GM23338 (cell line): ENCODE measurements around the gene RIC3.

Source experiments
- CREB1 ChIP-seq: fragments of 250-450 bp; sonication (Bioruptor Pico); IDR thresholded peaks from 2 replicates; pipeline ENCODE4 v1.5.0; 2020; ENCODE audit warnings: low read depth, mild to moderate bottlenecking, moderate library complexity
- EZH2 ChIP-seq: fragments of 200-600 bp; sonication (generic); IDR thresholded peaks from one replicate; pipeline ENCODE4 v1.8.0; 2017; ENCODE audit warnings: antibody characterized with exemption, mild to moderate bottlenecking, low read depth; ENCODE audit not compliant: unreplicated experiment
- EZH2phosphoT487 ChIP-seq: fragments of 200-600 bp; sonication (generic); IDR thresholded peaks from one replicate; pipeline ENCODE4 v1.8.1; 2018; ENCODE audit warnings: antibody characterized with exemption; ENCODE audit not compliant: unreplicated experiment
- JUNB ChIP-seq: IDR thresholded peaks from one replicate; pipeline ENCODE4 v1.6.1; 2016; ENCODE audit warnings: antibody characterized with exemption; ENCODE audit not compliant: unreplicated experiment
- POLR2AphosphoS5 ChIP-seq: IDR thresholded peaks from 2 replicates; pipeline ENCODE4 v1.6.1; 2016; ENCODE audit warnings: antibody characterized with exemption, low read depth
- TF ChIP-seq, protein P1 (sequence below), 2 experiments: fragments of 200-600 bp in 1 of 2; sonication (generic) in 1 of 2; conservative IDR thresholded peaks; 2 replicates each; pipeline versions ENCODE4 v1.5.1 to v1.6.1; 2016 to 2017; ENCODE audit warnings: antibody characterized with exemption in 2 of 2, low read depth in 2 of 2, mild to moderate bottlenecking in 2 of 2, moderate library complexity in 1 of 2
- TF ChIP-seq, protein P2 (sequence below): fragments of 250-450 bp; sonication (Bioruptor Pico); IDR thresholded peaks from 2 replicates; pipeline ENCODE4 v1.5.0; 2020; ENCODE audit warnings: mild to moderate bottlenecking, moderate library complexity
- TF ChIP-seq, protein P3 (sequence below): IDR thresholded peaks from one replicate; pipeline ENCODE4 v1.6.1; 2018; ENCODE audit warnings: antibody characterized with exemption; ENCODE audit not compliant: unreplicated experiment
- TF ChIP-seq, protein P4 (sequence below): IDR thresholded peaks from 2 replicates; pipeline ENCODE4 v1.6.1; 2016; ENCODE audit warnings: antibody characterized with exemption

DNA sequence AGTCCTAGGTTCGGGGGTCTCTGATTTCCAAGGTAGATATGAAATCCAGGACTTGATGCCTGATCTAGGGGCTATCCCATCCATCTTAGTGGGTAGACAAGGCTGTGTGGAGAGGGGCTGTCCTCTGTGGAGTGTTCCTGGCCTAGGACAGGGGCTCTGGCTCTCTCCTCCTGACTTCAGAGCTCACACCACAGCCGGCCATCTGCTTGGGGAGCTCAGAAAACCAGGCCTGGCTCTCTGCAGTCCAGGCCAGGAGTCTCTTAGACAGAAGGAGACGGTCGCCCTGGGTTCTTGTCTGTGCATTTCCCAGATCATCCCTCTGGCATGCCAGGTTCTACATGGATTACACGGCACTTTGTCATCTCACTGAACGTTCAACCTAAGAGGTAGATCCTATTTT is 69.9 kb downstream of the RIC3 start:
- TF ChIP-seq, protein P1, sequence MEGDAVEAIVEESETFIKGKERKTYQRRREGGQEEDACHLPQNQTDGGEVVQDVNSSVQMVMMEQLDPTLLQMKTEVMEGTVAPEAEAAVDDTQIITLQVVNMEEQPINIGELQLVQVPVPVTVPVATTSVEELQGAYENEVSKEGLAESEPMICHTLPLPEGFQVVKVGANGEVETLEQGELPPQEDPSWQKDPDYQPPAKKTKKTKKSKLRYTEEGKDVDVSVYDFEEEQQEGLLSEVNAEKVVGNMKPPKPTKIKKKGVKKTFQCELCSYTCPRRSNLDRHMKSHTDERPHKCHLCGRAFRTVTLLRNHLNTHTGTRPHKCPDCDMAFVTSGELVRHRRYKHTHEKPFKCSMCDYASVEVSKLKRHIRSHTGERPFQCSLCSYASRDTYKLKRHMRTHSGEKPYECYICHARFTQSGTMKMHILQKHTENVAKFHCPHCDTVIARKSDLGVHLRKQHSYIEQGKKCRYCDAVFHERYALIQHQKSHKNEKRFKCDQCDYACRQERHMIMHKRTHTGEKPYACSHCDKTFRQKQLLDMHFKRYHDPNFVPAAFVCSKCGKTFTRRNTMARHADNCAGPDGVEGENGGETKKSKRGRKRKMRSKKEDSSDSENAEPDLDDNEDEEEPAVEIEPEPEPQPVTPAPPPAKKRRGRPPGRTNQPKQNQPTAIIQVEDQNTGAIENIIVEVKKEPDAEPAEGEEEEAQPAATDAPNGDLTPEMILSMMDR (conservative IDR thresholded peaks at IDR 0.05; ENCODE audit: low read depth in 2 of 2), result no peak
- TF ChIP-seq, protein P2, sequence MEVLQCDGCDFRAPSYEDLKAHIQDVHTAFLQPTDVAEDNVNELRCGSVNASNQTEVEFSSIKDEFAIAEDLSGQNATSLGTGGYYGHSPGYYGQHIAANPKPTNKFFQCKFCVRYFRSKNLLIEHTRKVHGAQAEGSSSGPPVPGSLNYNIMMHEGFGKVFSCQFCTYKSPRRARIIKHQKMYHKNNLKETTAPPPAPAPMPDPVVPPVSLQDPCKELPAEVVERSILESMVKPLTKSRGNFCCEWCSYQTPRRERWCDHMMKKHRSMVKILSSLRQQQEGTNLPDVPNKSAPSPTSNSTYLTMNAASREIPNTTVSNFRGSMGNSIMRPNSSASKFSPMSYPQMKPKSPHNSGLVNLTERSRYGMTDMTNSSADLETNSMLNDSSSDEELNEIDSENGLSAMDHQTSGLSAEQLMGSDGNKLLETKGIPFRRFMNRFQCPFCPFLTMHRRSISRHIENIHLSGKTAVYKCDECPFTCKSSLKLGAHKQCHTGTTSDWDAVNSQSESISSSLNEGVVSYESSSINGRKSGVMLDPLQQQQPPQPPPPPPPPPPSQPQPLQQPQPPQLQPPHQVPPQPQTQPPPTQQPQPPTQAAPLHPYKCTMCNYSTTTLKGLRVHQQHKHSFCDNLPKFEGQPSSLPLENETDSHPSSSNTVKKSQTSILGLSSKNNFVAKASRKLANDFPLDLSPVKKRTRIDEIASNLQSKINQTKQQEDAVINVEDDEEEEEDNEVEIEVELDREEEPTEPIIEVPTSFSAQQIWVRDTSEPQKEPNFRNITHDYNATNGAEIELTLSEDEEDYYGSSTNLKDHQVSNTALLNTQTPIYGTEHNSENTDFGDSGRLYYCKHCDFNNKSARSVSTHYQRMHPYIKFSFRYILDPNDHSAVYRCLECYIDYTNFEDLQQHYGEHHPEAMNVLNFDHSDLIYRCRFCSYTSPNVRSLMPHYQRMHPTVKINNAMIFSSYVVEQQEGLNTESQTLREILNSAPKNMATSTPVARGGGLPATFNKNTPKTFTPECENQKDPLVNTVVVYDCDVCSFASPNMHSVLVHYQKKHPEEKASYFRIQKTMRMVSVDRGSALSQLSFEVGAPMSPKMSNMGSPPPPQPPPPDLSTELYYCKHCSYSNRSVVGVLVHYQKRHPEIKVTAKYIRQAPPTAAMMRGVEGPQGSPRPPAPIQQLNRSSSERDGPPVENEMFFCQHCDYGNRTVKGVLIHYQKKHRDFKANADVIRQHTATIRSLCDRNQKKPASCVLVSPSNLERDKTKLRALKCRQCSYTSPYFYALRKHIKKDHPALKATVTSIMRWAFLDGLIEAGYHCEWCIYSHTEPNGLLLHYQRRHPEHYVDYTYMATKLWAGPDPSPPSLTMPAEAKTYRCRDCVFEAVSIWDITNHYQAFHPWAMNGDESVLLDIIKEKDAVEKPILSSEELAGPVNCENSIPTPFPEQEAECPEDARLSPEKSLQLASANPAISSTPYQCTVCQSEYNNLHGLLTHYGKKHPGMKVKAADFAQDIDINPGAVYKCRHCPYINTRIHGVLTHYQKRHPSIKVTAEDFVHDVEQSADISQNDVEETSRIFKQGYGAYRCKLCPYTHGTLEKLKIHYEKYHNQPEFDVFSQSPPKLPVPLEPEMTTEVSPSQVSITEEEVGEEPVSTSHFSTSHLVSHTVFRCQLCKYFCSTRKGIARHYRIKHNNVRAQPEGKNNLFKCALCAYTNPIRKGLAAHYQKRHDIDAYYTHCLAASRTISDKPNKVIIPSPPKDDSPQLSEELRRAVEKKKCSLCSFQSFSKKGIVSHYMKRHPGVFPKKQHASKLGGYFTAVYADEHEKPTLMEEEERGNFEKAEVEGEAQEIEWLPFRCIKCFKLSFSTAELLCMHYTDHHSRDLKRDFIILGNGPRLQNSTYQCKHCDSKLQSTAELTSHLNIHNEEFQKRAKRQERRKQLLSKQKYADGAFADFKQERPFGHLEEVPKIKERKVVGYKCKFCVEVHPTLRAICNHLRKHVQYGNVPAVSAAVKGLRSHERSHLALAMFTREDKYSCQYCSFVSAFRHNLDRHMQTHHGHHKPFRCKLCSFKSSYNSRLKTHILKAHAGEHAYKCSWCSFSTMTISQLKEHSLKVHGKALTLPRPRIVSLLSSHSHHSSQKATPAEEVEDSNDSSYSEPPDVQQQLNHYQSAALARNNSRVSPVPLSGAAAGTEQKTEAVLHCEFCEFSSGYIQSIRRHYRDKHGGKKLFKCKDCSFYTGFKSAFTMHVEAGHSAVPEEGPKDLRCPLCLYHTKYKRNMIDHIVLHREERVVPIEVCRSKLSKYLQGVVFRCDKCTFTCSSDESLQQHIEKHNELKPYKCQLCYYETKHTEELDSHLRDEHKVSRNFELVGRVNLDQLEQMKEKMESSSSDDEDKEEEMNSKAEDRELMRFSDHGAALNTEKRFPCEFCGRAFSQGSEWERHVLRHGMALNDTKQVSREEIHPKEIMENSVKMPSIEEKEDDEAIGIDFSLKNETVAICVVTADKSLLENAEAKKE, result no peak
- TF ChIP-seq, protein P3, sequence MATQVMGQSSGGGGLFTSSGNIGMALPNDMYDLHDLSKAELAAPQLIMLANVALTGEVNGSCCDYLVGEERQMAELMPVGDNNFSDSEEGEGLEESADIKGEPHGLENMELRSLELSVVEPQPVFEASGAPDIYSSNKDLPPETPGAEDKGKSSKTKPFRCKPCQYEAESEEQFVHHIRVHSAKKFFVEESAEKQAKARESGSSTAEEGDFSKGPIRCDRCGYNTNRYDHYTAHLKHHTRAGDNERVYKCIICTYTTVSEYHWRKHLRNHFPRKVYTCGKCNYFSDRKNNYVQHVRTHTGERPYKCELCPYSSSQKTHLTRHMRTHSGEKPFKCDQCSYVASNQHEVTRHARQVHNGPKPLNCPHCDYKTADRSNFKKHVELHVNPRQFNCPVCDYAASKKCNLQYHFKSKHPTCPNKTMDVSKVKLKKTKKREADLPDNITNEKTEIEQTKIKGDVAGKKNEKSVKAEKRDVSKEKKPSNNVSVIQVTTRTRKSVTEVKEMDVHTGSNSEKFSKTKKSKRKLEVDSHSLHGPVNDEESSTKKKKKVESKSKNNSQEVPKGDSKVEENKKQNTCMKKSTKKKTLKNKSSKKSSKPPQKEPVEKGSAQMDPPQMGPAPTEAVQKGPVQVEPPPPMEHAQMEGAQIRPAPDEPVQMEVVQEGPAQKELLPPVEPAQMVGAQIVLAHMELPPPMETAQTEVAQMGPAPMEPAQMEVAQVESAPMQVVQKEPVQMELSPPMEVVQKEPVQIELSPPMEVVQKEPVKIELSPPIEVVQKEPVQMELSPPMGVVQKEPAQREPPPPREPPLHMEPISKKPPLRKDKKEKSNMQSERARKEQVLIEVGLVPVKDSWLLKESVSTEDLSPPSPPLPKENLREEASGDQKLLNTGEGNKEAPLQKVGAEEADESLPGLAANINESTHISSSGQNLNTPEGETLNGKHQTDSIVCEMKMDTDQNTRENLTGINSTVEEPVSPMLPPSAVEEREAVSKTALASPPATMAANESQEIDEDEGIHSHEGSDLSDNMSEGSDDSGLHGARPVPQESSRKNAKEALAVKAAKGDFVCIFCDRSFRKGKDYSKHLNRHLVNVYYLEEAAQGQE, result no peak
- no peak for TF ChIP-seq EZH2
- TF ChIP-seq POLR2AphosphoS5, result no peak
- TF ChIP-seq, protein P4, sequence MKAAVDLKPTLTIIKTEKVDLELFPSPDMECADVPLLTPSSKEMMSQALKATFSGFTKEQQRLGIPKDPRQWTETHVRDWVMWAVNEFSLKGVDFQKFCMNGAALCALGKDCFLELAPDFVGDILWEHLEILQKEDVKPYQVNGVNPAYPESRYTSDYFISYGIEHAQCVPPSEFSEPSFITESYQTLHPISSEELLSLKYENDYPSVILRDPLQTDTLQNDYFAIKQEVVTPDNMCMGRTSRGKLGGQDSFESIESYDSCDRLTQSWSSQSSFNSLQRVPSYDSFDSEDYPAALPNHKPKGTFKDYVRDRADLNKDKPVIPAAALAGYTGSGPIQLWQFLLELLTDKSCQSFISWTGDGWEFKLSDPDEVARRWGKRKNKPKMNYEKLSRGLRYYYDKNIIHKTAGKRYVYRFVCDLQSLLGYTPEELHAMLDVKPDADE, result no peak
- TF ChIP-seq EZH2phosphoT487, result no peak
- TF ChIP-seq CREB1 (CRISPR knock-in tag), result no peak
- TF ChIP-seq JUNB, result no peak
